Measurements from ENCODE around the gene SAE1. TPM values are rescaled to one million over a fixed set of nuclear protein-coding genes. Genes with fewer than 3 reads are reported as not detected.
A peak's percentile ranks its signal among the peaks of the same experiment; 100 is the strongest.

SAE1 gene
- total and polyA plus RNA-seq, 10 of the 15 experiments (the other 5 are each of a cell fraction or from before 2014, with no cell fraction given): 62.0 to 246 (median 148) TPM

DNA sequence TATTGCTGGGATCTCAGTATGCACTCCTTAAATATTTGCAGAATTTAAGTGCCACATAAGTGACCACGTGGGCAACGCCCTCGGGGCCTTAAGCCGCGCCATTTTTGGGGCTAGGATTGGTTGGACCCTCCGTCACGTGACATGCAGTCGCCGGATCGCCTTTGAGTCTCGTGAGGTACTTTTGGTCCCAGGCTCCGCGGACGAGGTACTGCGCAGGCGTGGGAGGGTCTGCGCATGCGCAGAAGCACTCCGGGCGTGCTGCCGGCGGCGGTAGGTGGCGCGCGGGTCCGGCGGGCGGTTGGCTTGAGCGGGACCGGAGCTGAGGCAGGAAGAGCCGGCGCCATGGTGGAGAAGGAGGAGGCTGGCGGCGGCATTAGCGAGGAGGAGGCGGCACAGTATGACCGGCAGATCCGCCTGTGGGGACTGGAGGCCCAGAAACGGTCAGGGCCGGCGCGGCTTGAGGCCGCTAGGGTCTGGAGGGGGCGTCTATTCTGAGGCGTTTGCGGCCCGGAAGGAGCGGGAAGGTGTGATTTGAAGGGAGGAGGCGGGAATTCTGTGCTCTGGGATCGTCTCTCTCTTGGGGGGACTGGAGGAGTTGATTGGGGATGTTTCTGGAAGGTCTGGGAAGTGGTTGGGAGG lies at the start of gene SAE1 (continued):
- TF ChIP-seq, protein P1, sequence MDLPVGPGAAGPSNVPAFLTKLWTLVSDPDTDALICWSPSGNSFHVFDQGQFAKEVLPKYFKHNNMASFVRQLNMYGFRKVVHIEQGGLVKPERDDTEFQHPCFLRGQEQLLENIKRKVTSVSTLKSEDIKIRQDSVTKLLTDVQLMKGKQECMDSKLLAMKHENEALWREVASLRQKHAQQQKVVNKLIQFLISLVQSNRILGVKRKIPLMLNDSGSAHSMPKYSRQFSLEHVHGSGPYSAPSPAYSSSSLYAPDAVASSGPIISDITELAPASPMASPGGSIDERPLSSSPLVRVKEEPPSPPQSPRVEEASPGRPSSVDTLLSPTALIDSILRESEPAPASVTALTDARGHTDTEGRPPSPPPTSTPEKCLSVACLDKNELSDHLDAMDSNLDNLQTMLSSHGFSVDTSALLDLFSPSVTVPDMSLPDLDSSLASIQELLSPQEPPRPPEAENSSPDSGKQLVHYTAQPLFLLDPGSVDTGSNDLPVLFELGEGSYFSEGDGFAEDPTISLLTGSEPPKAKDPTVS (IDR thresholded peaks at IDR 0.05; ENCODE audit: low read depth, low read length): no peak
- TF ChIP-seq SUZ12 (IDR thresholded peaks at IDR 0.05; ENCODE audit: unreplicated experiment) (no peak), RBBP5 (conservative IDR thresholded peaks at IDR 0.05) (no peak), SMARCA5 (IDR thresholded peaks at IDR 0.05) (peak; percentile 86; the same call in 1 of the 2 replicates), ATF7 (IDR thresholded peaks at IDR 0.05; ENCODE audit: low read depth) (no peak), PAX5 (IDR thresholded peaks at IDR 0.05; ENCODE audit: borderline replicate concordance, low read depth, low read length) (0 out of 2 replicates have a peak, but pooled peaks have one; percentile 31), NFYB (IDR thresholded peaks at IDR 0.05; ENCODE audit: insufficient read depth, low read depth, low read length) (peak; percentile 51; the same call in 1 of the 2 replicates), YY1 (IDR thresholded peaks at IDR 0.05; ENCODE audit: low read depth, low read length) (peak; percentile 90), MEF2A (IDR thresholded peaks at IDR 0.05; ENCODE audit: insufficient read depth, low read depth, low read length) (no peak), HCFC1 (IDR thresholded peaks at IDR 0.05; ENCODE audit: low read length) (no peak; the same call in 1 of the 2 replicates), KAT2A (conservative IDR thresholded peaks at IDR 0.05; ENCODE audit: control insufficient read depth, low read depth, low read length) (no peak), CHD2 (IDR thresholded peaks at IDR 0.05; ENCODE audit: borderline replicate concordance, low read depth, low read length) (no peak), NR2C2 (IDR thresholded peaks at IDR 0.05; ENCODE audit: borderline replicate concordance, control insufficient read depth, insufficient read length, low read depth) (no peak), SRF (IDR thresholded peaks at IDR 0.05; ENCODE audit: low read depth in 2 of 2, low read length in 2 of 2) (peak; percentile 47 to 77; a peak in 3 of 4 replicates), SIX5 (IDR thresholded peaks at IDR 0.05; ENCODE audit: low read depth, low read length, severe bottlenecking) (no peak), KLF5 (IDR thresholded peaks at IDR 0.05; ENCODE audit: partially characterized antibody) (peak; percentile 69)
- TF ChIP-seq, protein P2, sequence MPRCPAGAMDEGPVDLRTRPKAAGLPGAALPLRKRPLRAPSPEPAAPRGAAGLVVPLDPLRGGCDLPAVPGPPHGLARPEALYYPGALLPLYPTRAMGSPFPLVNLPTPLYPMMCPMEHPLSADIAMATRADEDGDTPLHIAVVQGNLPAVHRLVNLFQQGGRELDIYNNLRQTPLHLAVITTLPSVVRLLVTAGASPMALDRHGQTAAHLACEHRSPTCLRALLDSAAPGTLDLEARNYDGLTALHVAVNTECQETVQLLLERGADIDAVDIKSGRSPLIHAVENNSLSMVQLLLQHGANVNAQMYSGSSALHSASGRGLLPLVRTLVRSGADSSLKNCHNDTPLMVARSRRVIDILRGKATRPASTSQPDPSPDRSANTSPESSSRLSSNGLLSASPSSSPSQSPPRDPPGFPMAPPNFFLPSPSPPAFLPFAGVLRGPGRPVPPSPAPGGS (IDR thresholded peaks at IDR 0.05; ENCODE audit: borderline replicate concordance, insufficient read depth, low read depth, low read length, poor library complexity, severe bottlenecking): no peak
- TF ChIP-seq, protein P3, sequence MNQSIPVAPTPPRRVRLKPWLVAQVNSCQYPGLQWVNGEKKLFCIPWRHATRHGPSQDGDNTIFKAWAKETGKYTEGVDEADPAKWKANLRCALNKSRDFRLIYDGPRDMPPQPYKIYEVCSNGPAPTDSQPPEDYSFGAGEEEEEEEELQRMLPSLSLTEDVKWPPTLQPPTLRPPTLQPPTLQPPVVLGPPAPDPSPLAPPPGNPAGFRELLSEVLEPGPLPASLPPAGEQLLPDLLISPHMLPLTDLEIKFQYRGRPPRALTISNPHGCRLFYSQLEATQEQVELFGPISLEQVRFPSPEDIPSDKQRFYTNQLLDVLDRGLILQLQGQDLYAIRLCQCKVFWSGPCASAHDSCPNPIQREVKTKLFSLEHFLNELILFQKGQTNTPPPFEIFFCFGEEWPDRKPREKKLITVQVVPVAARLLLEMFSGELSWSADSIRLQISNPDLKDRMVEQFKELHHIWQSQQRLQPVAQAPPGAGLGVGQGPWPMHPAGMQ (IDR thresholded peaks at IDR 0.05; ENCODE audit: borderline replicate concordance): no peak
- TF ChIP-seq, protein P4, sequence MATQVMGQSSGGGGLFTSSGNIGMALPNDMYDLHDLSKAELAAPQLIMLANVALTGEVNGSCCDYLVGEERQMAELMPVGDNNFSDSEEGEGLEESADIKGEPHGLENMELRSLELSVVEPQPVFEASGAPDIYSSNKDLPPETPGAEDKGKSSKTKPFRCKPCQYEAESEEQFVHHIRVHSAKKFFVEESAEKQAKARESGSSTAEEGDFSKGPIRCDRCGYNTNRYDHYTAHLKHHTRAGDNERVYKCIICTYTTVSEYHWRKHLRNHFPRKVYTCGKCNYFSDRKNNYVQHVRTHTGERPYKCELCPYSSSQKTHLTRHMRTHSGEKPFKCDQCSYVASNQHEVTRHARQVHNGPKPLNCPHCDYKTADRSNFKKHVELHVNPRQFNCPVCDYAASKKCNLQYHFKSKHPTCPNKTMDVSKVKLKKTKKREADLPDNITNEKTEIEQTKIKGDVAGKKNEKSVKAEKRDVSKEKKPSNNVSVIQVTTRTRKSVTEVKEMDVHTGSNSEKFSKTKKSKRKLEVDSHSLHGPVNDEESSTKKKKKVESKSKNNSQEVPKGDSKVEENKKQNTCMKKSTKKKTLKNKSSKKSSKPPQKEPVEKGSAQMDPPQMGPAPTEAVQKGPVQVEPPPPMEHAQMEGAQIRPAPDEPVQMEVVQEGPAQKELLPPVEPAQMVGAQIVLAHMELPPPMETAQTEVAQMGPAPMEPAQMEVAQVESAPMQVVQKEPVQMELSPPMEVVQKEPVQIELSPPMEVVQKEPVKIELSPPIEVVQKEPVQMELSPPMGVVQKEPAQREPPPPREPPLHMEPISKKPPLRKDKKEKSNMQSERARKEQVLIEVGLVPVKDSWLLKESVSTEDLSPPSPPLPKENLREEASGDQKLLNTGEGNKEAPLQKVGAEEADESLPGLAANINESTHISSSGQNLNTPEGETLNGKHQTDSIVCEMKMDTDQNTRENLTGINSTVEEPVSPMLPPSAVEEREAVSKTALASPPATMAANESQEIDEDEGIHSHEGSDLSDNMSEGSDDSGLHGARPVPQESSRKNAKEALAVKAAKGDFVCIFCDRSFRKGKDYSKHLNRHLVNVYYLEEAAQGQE (IDR thresholded peaks at IDR 0.05; ENCODE audit: low read depth, low read length): no peak
- TF ChIP-seq, protein P5, sequence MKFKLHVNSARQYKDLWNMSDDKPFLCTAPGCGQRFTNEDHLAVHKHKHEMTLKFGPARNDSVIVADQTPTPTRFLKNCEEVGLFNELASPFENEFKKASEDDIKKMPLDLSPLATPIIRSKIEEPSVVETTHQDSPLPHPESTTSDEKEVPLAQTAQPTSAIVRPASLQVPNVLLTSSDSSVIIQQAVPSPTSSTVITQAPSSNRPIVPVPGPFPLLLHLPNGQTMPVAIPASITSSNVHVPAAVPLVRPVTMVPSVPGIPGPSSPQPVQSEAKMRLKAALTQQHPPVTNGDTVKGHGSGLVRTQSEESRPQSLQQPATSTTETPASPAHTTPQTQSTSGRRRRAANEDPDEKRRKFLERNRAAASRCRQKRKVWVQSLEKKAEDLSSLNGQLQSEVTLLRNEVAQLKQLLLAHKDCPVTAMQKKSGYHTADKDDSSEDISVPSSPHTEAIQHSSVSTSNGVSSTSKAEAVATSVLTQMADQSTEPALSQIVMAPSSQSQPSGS (IDR thresholded peaks at IDR 0.05; ENCODE audit: low read length): no peak

Data from GM12878 (cell line).